Transverse colon (tissue), 4 donors: ENCODE results near the gene FRY.

Source experiments
- CTCF ChIP-seq, 5 experiments: fragments of 200-600 bp in 3 of 5; fragments of 450-650 bp in 2 of 5; sonication (generic) in 3 of 5; IDR thresholded peaks; 1 replicate in 2 of 5; 2 replicates in 3 of 5; pipeline ENCODE4 v1.5.1; 2016 to 2017; ENCODE audit warnings: antibody characterized with exemption in 5 of 5, inconsistent platforms in 3 of 5, mild to moderate bottlenecking in 2 of 5, moderate library complexity in 1 of 5
- EP300 ChIP-seq: sonication (generic); formaldehyde crosslinking; IDR thresholded peaks from one replicate; pipeline ENCODE4 v1.6.1; 2017; ENCODE audit warnings: antibody characterized with exemption, low read depth
- POLR2A ChIP-seq: fragments of 450-650 bp; IDR thresholded peaks from one replicate; pipeline ENCODE4 v1.6.1; 2016; ENCODE audit warnings: antibody characterized with exemption, mild to moderate bottlenecking, moderate library complexity
- POLR2AphosphoS5 ChIP-seq, 3 donors: sonication (generic); formaldehyde crosslinking; IDR thresholded peaks; one replicate each; pipeline ENCODE4 v1.6.1; 2016; ENCODE audit warnings: antibody characterized with exemption in 3 of 3

GRCh38 chr13:32045982-32046785 is 14.6 kb downstream of the FRY start:
- TF ChIP-seq CTCF (IDR thresholded peaks at IDR 0.05): no peak
- no peak for TF ChIP-seq EP300
- TF ChIP-seq POLR2A: no peak
- TF ChIP-seq POLR2AphosphoS5 (IDR thresholded peaks at IDR 0.05): no peak
